Activated T-helper 17 cell treated with anti-CD3 and anti-CD28 coated beads, Interleukin-2, amount 50 U/mL, for 72 hours (primary cell): ENCODE measurements around the gene SOX8. TPM values are rescaled to one million over a fixed set of nuclear protein-coding genes. Genes with fewer than 3 reads are reported as not detected.
A peak's percentile ranks its signal among the peaks of the same experiment; 100 is the strongest.

Experiments used
- ATAC-seq: fragments of 150-1000 bp; cut with Tn5 transposase; replicated peaks from 2 replicates; pipeline ENCODE4 v1.10.0; 2021; ENCODE audit warnings: mild to moderate bottlenecking, moderate library complexity
- H3K27ac Mint-ChIP-seq: one replicate; pipeline ENCODE4 v1.8.0; 2022; ENCODE audit warnings: mixed read lengths
- H3K27me3 Mint-ChIP-seq: one replicate; pipeline ENCODE4 v1.8.0; 2022; ENCODE audit warnings: mixed read lengths
- H3K36me3 Mint-ChIP-seq: one replicate; pipeline ENCODE4 v1.8.0; 2022; ENCODE audit warnings: low read depth, mild to moderate bottlenecking, mixed read lengths
- H3K4me1 Mint-ChIP-seq: one replicate; pipeline ENCODE4 v1.8.0; 2022; ENCODE audit warnings: mixed read lengths
- H3K4me3 Mint-ChIP-seq: one replicate; pipeline ENCODE4 v1.8.0; 2022; ENCODE audit warnings: mild to moderate bottlenecking, mixed read lengths
- H3K9me3 Mint-ChIP-seq: one replicate; pipeline ENCODE4 v1.8.0; 2022; ENCODE audit warnings: mixed read lengths
- total RNA-seq, 2 donors: library from RNA; stranded (reverse); gene quantifications; one replicate each; pipeline ENCODE4 v1.2.3, GENCODE V29; 2022

The SOX8 gene
- total RNA-seq, 2 donors from 2014 or later, result 0.35 to 3.8 TPM

DNA sequence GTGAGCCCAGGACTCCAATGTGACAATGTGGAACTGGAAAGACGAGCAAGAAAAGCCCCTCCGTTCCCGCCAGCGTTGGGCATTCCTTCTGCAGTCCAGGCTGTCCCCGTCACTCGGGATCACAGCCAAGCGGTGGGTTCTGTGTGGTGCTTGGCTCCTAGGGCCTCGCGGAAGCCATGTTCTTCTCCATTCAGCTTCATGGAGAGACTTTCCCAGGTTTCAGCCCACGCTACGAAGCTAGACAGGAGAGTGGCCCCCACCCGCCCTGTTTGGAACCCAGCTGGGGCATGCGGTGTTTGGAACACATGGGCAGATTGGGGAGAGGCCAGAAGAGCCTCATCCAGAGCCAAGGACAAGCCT lies 16.6 kb upstream of the SOX8 start:
- H3K27me3 Mint-ChIP-seq, result no peaks in the 10 kb centered on the region
- ATAC-seq, result no peak
- peaks cover 10% of the 10 kb centered on the region for H3K9me3 Mint-ChIP-seq
- peaks cover 23% of the 10 kb centered on the region for H3K36me3 Mint-ChIP-seq
- H3K4me1 Mint-ChIP-seq, result peaks cover 30% of the 10 kb centered on the region
- H3K4me3 Mint-ChIP-seq, result peak overlapping the region; percentile 90
- peak overlapping the region; percentile 99 for H3K27ac Mint-ChIP-seq

DNA sequence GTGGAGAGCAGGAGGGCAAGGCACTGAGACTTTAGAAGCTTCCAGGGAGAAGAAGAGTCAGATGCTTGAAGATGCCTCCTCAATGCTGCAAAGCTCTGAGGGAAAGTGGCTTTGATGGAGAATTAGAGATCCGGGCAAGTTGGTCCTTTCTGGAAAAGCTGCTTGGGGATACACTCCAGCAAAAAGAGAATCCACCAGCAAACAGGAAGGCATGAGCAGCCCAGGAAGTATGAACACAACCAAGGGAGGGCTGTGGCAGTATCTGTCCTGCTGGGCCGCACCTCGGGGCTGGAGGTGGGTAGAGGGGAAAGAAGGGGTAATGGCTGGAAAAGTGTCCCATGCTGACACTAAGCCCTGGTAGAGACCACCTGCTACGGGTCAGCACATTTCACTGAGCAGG lies 16.1 kb upstream of the SOX8 start:
- peak overlapping the region; percentile 99 for H3K27ac Mint-ChIP-seq
- H3K27me3 Mint-ChIP-seq, result no peaks in the 10 kb centered on the region
- peak overlapping the region; percentile 90 for H3K4me3 Mint-ChIP-seq
- peaks cover 23% of the 10 kb centered on the region for H3K36me3 Mint-ChIP-seq
- H3K4me1 Mint-ChIP-seq, result peaks cover 30% of the 10 kb centered on the region
- peaks cover 10% of the 10 kb centered on the region for H3K9me3 Mint-ChIP-seq
- no peak for ATAC-seq

DNA sequence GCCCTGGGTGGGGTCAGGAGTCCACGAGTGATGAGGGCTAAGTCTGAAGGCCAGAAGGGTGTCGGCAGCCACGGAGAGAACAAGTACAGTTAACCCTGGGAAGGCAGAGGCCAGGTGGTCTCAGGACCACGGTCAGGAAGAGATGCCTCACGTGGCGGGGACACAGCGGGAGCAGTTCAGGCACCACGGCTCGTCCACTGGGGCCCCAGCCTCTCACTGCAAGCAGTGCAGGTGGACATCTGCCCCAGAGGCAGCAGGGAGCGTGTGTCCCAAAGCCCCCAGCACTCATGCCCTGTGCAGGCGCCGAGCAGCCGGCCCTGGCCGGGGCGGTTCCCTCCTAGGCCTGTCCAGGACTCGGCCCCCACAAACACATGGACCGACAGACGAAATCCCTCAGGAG lies 15.5 kb upstream of the SOX8 start:
- peaks cover 23% of the 10 kb centered on the region for H3K36me3 Mint-ChIP-seq
- H3K4me3 Mint-ChIP-seq, result peak overlapping the region; percentile 90
- H3K4me1 Mint-ChIP-seq, result peaks cover 30% of the 10 kb centered on the region
- H3K27ac Mint-ChIP-seq, result peak overlapping the region; percentile 99
- peaks cover 10% of the 10 kb centered on the region for H3K9me3 Mint-ChIP-seq
- no peak for ATAC-seq
- no peaks in the 10 kb centered on the region for H3K27me3 Mint-ChIP-seq

DNA sequence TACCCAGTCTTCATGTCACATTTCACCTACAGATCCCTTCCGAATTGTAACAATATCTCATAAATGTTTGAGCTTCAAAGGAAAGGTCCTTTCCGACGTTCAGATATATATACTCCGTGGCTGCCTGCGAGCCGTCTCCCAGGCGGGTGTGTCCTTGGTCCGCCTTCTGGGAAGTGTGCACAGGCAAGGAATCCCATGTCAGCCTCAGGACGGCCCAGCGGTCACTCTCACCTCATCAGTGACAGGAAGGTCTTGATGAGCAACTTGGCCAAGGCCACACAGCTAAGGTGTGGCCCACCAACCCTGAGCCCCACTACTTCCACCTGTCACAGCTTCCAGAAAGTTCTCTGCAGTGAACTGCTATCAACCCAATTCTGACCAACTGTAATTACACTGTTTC lies 15.1 kb upstream of the SOX8 start:
- ATAC-seq, result no peak
- Mint-ChIP-seq H3K4me1 (peaks cover 30% of the 10 kb centered on the region), H3K4me3 (no peak overlapping the region), H3K9me3 (peaks cover 10% of the 10 kb centered on the region), H3K36me3 (peaks cover 23% of the 10 kb centered on the region), H3K27me3 (no peaks in the 10 kb centered on the region), H3K27ac (no peak overlapping the region)

DNA sequence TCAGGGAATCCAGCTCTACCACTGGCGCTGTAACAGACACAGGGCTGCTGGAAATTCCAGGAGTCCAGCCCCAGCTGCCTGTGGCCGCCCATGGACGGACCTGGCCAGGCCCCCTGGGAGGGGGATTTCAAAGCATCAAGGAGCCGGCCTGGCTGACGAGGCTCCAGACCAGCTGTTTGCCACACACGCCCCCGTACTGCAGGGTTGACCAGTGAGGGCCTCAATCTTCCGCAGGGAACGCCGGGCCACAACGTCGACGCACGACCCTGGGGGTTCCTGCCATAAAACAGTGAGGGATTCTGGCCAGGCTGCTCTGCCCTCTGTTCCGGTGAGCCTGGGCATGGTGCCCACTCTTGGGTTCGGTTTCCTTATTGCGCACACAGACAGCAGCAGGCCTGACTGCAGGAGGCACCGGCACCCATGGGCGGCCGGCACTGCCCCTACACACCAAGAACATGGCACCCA lies 14.5 kb upstream of the SOX8 start:
- no peak for ATAC-seq
- H3K9me3 Mint-ChIP-seq, result peaks cover 10% of the 10 kb centered on the region
- H3K27me3 Mint-ChIP-seq, result no peaks in the 10 kb centered on the region
- peaks cover 23% of the 10 kb centered on the region for H3K36me3 Mint-ChIP-seq
- no peak overlapping the region for H3K4me3 Mint-ChIP-seq
- H3K27ac Mint-ChIP-seq, result no peak overlapping the region
- peaks cover 30% of the 10 kb centered on the region for H3K4me1 Mint-ChIP-seq

DNA sequence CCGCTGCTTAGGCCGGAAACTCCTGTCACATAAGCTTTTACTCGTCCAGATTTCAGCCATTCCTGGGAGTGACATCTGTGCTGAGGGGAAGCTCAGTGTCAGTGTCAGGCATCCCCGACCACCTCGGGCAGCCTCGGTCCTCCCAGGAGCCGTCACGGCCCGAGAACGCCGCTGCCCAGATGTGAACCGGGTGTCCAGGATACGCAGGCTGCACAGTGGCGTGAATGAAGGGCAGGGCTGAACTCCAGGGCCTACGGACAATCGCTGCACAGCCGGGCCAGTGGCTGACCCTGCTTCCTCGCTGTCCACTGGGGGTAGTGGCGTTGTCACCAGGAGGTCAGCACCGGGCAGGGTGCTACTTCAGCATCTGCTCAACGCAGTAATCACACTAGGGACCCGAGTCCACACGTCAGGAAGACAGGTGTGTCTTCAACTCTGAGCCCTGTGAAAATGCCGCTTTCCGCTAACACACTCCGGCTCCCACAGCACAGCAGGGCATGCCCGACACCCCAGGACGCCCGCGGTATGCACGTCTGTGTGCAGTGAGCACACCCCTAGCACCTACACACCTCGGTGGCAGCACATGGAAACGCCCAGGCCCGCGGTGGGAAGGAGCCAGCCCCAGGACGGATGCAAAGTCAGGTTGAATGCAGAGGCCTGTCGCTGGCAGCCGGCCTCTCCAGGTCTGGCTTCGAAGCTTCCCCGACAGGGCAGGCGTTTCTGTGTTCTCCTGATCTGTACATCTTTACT lies 13.8 kb upstream of the SOX8 start:
- H3K36me3 Mint-ChIP-seq, result peaks cover 23% of the 10 kb centered on the region
- peaks cover 30% of the 10 kb centered on the region for H3K4me1 Mint-ChIP-seq
- H3K27ac Mint-ChIP-seq, result no peak overlapping the region
- H3K4me3 Mint-ChIP-seq, result peak overlapping the region; percentile 69
- H3K27me3 Mint-ChIP-seq, result no peaks in the 10 kb centered on the region
- ATAC-seq, result no peak
- peaks cover 10% of the 10 kb centered on the region for H3K9me3 Mint-ChIP-seq

DNA sequence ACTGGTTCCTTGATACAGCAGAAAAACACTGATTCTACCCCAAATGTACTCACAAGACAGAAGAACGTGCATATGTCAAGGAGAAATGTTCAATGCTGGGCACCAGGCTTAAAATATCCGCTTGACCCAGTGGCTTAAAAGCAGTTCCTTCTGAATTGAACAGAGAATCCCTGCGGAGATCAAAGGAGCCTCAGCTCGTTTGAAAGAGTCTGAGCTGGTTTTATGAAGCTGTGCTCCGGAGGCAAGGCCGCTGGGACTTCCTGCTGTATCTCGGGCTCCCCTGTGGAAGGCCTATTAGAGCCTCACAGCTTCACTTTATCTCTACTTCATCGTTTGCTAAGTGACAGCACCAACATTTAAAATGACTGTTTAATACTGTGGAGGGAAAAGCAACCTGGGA lies 12.9 kb upstream of the SOX8 start:
- ATAC-seq, result no peak
- H3K36me3 Mint-ChIP-seq, result peaks cover 23% of the 10 kb centered on the region
- H3K9me3 Mint-ChIP-seq, result peaks cover 10% of the 10 kb centered on the region
- no peaks in the 10 kb centered on the region for H3K27me3 Mint-ChIP-seq
- H3K27ac Mint-ChIP-seq, result peak overlapping the region; percentile 66
- H3K4me1 Mint-ChIP-seq, result peaks cover 26% of the 10 kb centered on the region
- H3K4me3 Mint-ChIP-seq, result peak overlapping the region; percentile 69

DNA sequence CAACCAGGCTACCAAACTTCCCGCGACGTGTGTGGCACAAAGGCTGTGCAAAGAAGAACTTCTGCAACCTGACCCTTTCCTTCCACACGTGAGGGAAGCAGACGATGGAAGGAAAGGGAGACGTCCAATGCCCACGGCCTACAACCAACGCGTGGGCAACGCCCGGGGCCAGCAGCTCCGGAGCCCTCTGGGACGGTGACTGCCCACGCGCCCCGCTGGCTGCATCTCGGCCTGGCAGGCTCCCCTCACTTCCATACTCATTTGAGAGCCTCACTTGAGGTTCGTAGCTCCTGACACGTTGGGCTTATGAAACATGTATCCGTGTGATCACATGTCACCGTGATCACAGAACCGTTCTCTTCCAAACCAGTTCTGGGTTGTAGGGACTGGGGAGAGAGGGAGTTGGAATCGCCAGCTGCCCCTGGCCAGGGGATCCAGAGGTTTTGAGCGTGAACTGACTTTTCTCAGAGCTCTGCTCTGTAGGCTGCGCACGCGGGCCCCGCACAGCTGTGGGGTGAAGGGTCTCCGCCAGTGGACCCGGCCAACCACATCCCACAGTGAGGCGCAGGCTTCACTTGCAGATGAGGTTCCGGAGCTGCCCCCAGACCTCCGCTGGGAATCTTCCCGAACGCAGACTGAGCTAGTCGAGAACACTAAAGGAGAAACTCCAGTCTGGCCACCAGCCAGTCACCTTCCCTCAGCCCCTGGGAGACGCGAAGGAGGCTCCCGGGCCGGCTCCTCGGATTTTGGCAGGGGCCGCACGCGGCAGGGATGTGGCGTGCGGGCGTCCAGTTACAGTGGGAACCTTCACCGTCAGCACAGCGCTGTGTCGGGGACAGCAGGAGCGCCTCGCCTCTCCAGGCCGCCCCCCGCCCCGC lies 11.8 kb upstream of the SOX8 start:
- peaks cover 20% of the 10 kb centered on the region for H3K4me1 Mint-ChIP-seq
- peak; percentile 5 for ATAC-seq

DNA sequence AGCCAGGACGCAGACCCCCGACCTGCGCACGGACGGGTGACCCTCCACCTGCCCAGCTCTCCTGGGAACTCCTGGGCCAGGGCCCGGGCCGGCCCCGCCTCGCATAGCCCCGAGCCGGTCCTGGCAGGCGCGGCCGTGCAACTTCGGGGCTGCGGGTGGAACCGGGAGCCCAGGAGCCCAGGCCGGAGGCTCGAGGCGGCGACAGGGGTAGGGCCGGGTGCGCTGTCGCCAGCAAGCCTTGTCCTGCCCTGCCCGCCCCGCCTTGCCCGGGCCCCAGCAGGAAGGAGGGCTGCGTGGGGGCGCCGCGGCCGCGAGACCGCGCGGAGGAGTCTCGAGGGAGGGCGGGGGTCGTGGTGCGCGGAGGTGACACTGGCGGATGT lies 11.2 kb upstream of the SOX8 start:
- Mint-ChIP-seq H3K4me3 (peak overlapping the region; percentile 69), H3K36me3 (peaks cover 12% of the 10 kb centered on the region), H3K27ac (no peak overlapping the region), H3K9me3 (peaks cover 2% of the 10 kb centered on the region), H3K27me3 (no peaks in the 10 kb centered on the region), H3K4me1 (peaks cover 14% of the 10 kb centered on the region)
- peak; percentile 52 for ATAC-seq

More for the DNA sequence above, 11.8 kb upstream of the SOX8 start:
- Mint-ChIP-seq H3K4me3 (peak overlapping the region; percentile 69), H3K27me3 (no peaks in the 10 kb centered on the region), H3K36me3 (peaks cover 18% of the 10 kb centered on the region), H3K9me3 (peaks cover 7% of the 10 kb centered on the region), H3K27ac (no peak overlapping the region)

DNA sequence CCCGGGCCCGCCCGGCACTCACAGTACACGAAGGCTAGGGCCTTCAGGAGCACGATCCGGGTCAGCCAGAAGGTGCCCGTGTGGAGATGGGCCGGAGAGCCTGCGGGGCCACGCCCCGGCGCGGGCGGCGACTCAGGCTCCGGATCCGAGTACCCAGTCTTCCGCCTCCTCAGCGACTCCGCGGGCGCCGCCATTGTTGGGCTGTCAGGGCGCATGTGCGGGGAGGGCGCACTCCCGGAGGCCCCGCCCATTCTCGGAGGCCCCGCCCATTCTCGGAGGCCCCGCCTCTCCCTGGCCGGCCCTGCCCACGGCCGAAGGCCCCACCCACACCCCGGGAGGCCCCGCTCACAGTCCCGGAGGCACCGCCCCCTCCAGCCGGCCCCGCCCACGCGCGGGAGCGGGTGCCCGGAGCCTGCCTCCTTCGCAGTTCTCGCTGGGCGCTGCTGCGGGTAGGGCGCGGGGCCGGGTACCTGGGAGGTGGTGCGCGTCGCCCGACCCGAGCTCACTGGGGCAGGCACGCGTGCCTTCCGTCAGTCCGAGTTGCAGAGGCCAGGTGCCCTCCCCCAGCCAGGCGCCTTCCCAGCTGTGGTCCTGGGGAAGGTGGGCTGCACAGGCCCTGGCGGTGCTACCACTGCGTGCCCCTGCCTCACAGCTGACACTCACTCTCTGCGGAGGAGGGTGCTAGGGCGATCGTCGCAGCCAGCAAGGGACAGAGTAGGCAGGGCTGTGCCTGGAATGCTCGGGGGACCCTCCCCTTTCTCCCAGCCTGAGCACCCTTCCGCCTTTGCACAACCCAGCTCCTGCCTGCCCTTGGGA lies 10.6 kb upstream of the SOX8 start, which contains the start of gene LMF1:
LMF1 (minus strand) TSS at position 219 of the 816 bp plus-strand sequence; CDS start at position 215, 4 bp downstream.
- no peak within 1 kb of the TSS for H3K27ac Mint-ChIP-seq

DNA sequence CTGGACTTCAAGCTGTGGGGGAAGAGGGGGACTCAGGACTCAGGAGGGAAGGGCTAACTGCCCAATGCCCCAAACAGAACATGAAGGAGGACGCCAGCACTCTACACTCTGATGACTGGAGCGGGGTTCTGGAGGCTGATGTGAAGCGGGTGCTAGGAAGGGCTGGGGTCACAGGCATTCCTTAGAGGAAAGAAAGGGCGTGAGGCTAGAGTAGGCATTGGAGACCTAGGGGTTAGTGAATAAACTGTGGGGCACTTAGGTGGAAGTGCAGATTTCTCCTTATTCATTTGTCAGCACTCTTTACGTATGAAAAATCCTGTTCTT lies 10.0 kb upstream of the SOX8 start:
- no peaks in the 10 kb centered on the region for H3K9me3 Mint-ChIP-seq
- H3K27me3 Mint-ChIP-seq, result no peaks in the 10 kb centered on the region
- peaks cover 5% of the 10 kb centered on the region for H3K4me1 Mint-ChIP-seq
- H3K27ac Mint-ChIP-seq, result no peak overlapping the region
- ATAC-seq, result no peak
- H3K36me3 Mint-ChIP-seq, result peaks cover 4% of the 10 kb centered on the region
- peak overlapping the region; percentile 39 for H3K4me3 Mint-ChIP-seq

More for the DNA sequence above, 10.6 kb upstream of the SOX8 start, which contains the start of gene LMF1:
- Mint-ChIP-seq H3K9me3 (no peaks in the 10 kb centered on the region), H3K36me3 (peaks cover 7% of the 10 kb centered on the region), H3K4me1 (peaks cover 8% of the 10 kb centered on the region), H3K4me3 (peak within 1 kb of the TSS; percentile 69), H3K27me3 (no peaks in the 10 kb centered on the region)
- peak; percentile 88 for ATAC-seq

DNA sequence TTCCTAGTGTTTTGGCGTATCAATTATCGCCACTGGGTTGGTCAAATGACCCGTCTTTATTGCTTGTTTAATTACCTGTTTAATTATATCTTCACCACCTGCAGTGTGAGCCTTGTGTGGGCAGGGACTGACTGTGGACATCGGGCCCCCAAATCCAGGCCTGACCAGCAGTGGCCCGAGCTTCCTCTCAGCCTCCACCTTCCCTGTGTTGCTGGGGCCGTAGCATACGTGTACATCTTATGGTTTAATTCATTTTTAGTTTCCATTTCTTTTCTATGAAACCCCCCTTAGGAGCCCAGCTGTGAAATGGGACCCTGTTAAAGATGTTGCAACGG lies 9.6 kb upstream of the SOX8 start:
- Mint-ChIP-seq H3K4me3 (peak overlapping the region; percentile 39), H3K27me3 (no peaks in the 10 kb centered on the region), H3K9me3 (no peaks in the 10 kb centered on the region), H3K27ac (no peak overlapping the region), H3K36me3 (peaks cover under 1% of the 10 kb centered on the region), H3K4me1 (peaks cover 3% of the 10 kb centered on the region)
- ATAC-seq, result no peak

DNA sequence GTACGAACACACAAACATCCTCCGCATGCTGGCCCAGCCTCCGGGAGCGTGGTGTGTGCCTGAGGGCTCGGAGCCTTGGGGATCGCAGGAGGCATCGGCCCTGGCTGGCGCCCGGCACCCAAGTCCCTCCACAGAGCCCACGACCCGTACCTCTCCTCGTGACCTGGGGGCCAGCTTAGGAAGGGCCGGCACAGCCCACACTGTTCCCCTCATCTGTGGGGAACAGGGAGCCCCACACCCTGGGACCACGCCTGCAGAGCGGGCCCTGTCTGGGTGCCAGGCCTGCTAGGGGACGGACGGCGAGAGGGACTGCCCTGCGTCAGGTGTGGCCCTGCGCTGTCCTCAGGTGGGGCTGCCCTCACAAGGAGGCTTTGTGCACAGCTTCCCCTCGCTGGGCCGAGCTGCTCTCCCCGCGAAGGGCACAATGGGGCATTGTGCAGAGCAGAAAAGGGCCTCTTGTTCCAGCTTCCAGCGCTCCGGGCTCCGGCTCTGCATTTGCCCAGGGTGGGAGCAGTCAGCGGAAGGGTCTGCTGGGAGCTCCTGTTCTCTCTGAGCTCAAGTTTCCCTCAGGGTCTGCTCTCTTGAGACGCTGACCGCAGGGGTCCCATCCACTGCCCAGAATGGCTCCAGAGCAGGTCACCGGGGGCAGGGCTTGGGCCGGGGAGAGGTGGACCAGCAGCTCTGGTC lies 9.1 kb upstream of the SOX8 start:
- no peaks in the 10 kb centered on the region for H3K27me3 Mint-ChIP-seq
- H3K4me3 Mint-ChIP-seq, result no peak overlapping the region
- no peaks in the 10 kb centered on the region for H3K36me3 Mint-ChIP-seq
- no peak for ATAC-seq
- H3K9me3 Mint-ChIP-seq, result no peaks in the 10 kb centered on the region
- peaks cover 3% of the 10 kb centered on the region for H3K4me1 Mint-ChIP-seq
- no peak overlapping the region for H3K27ac Mint-ChIP-seq

DNA sequence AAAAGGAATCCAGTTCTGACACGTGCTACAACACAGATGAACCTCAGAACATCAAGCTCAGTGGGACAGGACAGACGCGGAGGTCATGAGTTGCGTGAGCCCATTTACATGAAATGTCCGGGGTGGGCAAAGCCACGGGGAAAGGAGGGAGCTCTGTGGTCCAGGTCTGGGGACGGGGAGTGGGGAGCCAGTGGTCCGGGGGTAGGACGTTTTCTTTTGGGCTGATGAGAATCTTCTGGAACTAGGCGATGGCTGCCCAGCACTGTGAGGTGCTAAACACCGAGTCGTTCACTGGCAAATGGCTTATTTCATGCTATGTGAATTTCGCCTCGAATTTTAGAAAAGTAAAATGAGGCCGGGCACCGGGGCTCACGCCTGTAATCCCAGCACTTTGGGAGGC lies 8.2 kb upstream of the SOX8 start:
- H3K4me3 Mint-ChIP-seq, result no peak overlapping the region

More for the DNA sequence above, 8.2 kb upstream of the SOX8 start:
- H3K36me3 Mint-ChIP-seq, result no peaks in the 10 kb centered on the region
- peaks cover 10% of the 10 kb centered on the region for H3K4me1 Mint-ChIP-seq
- no peak for ATAC-seq
- no peaks in the 10 kb centered on the region for H3K27me3 Mint-ChIP-seq
- no peaks in the 10 kb centered on the region for H3K9me3 Mint-ChIP-seq
- H3K27ac Mint-ChIP-seq, result no peak overlapping the region
